CD1c-positive myeloid dendritic cell (primary cell): ENCODE measurements around the gene RASSF1.
A peak's percentile ranks its signal among the peaks of the same experiment; 100 is the strongest.
"Not testable (repeated sequence)": the region's sequence is repeated elsewhere in the genome, so short reads cannot be mapped to it uniquely, and the experiment has no call there.

Experiments used
- DNase-seq: peaks from one replicate; pipeline ENCODE4 v3.0.0-alpha.2; 2016; ENCODE audit errors: extremely low spot score

RASSF1 gene

DNA sequence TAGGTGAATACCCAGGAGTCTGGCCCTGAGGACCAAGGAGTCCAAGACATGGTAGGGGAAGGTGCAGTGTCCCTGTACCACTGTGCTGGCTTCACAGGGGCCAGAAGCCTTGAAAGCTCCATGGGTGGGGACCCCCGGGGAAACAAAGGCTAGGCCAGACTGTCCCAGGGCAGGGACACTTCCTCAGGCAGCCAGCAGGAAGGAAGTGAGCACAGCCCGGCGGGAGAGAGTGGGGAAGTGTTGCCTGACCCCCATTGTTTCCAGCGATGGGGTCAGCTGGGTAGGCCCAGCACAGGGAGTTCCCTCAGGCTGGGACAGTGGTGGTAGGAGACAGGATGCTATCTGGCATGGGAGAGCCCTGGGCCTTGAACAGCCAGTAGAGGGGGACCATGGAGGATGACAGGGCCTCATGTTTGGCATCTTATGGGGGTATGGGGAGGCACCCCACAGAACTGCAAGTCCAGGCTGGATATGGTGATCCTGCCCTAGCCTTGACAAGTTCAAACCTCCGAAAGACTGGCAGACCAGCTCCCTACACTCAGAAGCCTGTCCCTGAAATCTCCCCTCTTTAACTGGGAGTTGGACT, 16.9 kb downstream of the RASSF1 start:
- peak; percentile 32 for DNase-seq

DNA sequence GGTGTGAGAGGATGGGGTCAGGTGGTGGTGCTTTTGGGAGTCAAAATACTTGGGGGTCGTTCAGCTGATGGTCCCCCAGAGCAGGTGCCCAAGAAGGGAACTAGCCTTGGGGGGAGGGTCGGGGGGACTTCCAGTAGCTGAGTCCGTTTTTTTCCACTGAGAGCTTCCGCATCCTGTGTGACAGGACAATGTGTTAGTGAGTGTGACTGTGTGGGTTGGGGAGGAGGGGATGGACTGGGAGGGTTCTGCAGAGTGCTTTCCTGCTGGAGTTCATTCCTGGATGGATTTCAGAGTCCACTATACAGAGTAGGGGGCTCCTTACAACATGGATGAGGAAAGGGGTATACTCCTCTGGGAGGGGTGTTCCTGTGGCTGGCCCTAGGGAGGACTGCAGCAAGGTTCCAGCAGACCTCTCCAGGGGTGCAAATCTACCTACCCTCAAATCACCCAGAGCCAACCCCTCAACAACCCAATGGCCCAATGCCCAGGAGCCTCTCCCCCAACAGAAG, 17.5 kb downstream of the RASSF1 start:
- DNase-seq = peak; percentile 55

DNA sequence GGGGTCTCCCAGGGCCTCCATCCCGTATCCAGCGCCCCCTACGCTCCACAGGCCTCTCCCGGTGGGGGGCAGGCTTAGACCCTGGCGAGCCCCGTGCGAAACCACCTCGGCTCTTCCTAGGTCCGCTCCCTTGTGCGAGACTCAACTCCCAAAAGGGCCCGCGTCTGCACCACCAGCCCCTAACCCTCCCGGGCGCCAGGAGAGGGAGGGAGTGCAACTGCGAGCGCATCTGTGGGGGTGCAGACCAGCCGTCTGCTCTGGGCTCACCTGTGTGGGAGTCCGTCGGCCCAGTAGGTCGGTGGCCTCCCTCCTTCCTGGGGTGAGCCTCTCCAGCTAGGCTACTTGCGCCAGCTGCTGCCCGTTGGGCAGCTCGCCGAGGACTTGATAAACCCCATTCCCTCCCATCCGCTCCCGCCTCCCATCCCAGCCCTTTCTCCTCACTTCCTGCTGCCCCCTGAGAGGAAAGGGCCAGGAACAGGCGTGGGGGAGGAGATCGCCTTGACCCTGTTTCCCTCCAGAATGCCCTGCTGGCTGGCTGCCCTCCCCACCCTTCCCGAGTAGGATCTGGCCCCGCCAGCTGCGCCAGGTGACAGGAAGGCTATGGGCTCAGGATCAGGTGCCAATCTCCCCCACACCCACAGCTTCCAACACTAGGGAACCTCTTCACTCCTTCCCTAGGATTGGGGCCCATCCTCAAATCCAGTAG, 18.1 kb downstream of the RASSF1 start, which contains the start of gene HYAL2:
HYAL2 (minus strand) TSS at position 360 of the 706 bp plus-strand sequence. CDS start 2,256 bp downstream, outside the sequence.
- DNase-seq = no peak

DNA sequence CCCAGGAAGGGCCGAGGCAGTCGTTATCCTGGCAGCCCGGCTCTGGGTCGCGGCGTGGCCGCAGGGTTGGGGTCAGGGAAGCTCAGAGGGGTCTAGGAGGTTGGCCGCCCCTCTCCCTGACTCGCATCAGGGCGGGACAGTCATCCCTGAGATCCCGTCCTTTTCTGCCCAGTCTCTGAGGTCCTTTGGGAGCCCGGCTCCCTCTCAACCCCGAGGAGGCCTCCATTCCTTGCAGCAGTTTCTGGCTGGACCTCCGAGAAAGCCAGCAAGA, 18.6 kb downstream of the RASSF1 start:
- DNase-seq = no peak

DNA sequence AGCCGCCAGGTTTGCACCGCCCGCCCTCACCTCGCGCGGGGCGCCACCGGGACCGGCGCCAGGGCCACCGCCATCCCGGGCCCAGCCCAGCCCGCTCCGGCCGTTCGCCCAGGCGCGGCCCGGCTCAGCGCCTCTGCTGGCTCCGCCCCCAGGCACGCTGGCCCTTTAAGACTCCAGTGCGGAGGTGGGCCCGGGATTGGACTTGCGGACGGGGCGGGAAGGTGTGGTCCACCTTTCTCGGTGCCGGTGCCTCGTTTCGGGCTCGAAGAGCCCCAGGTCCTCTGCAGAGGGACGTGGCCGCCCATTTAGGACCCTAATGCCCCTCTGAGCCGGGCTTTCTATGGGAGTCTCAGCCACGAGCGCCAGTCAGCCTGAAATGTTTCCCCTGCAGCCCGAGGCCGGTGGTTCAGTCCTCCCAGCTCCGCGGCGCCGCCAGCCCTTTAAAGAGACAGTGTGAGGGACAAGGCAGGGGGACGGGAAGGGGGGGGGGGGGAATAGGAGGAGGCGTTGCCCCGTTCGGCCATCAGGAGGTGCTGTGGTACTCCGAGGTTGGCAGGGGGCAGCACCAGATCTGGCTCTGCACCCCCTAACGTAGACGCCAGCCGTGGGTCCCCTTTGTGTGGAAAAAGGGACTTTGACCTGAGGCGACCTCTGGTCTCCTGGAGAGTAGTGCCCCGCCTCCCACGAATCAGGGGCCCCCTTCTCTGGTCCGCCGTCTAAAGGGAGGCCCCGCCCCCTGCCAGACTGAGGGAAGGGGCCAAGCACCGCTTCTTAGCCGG, 19.1 kb downstream of the RASSF1 start:
- DNase-seq = peak; percentile 87

DNA sequence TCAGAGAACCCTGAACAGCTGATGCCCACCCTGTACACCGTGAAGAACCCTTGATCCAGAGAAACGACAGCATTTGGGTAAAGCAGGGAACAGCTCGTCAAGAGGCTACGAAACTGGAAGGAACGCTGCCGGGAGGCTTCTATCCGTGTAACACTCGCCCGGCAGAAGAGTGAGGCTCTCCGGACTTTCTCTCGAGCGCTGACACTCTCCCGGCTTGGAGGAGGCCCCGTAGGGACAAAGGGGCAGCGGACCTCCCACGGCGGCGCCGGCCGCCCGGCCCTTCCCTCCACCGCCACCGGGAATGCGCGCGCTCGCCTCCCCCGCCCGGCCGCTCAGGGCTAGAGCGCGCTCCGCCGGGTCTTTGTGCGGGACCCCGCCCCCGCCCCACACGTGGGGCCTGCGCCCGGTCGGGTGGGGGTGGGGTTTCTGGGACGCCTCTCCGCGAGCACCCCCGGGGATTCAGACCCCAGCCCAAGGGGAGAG, 19.7 kb downstream of the RASSF1 start:
- peak; percentile 74 for DNase-seq

DNA sequence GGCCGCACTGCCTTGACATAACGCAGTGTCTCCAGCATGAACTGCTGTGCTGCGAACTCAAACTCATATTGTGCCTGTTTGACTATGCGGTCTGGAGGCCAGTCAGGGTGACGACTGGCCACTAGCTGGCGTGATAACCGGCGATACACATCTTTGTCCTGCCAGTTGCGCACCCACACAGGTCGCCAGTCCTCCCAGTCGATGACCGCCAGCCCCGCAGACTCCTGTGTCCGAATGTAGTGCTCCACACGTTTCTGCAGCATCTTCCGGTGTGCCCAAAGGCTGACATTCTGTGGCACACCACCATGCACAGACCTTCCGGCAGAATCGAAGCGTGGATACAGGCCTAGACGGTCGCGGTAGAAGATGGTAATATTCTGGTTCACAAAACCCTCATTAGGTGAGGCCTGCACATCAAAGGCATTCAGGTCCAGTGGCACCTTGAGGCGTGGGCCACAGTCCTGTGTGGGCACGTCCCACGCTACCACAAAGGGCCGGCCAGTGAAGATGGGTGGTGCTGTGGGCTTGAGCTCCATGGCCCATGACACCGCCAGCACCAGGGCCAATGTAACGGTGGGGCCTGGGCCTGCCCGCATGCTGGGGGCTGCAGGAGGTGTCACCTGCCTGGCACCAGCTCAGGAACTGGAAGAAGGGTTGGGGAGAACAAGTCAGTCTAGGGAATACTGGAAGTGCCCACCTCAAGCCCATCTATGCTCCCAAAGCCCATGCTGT, 20.6 kb downstream of the RASSF1 start:
- no peak for DNase-seq

DNA sequence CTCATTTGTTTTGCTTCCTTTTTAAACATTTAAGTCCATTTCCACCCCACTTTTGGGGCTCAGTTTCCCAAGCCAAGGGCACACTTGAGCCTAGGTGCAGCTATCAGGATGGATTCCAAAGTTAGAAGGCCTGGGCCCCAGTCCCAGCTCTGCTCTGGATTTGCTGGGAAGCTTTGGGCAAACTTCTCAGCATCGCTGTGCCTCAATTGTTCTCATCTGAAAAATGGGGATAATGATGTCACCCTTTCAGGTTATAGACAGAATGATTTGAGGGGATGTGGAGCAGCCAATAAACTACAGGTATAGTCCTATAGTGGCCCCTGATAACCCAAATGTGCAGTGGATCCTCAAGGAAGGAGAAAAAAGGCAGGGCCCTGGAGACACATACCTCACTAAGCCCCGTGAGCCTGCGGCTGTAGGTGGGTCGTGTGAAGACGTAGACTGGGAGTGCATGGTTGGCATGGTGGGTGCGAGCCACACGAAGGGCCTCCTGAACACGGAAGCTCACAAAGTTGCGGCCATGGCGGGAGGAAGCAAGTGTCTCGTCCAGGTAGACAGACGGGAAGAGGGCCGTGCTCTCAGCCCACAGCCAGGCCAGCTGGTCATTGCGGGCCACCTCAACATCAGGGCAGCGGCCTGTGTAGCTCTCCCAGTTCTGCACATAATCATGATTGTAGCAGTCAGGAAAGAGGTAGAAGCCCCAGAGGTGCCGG, 21.3 kb downstream of the RASSF1 start:
- no peak for DNase-seq

DNA sequence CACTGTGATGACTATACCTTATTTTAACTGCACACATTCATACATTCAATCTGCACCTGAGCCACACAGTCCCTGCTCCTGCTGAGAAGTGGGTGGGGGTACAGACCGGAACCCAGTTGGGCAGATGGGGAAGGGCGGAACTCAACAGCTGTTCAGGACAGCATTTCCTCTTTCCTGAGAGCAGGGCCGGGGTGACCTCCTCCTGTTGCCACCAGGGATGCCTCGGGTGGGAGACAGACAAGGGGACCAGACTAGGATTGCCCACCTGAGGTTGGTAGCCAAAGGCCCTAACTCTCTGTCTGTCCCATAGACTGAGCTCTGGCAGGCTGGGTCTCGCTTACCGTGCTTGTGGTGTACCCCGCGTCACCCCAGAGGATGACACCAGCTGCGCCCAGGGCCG, 22.0 kb downstream of the RASSF1 start:
- DNase-seq = peak; percentile 51

DNA sequence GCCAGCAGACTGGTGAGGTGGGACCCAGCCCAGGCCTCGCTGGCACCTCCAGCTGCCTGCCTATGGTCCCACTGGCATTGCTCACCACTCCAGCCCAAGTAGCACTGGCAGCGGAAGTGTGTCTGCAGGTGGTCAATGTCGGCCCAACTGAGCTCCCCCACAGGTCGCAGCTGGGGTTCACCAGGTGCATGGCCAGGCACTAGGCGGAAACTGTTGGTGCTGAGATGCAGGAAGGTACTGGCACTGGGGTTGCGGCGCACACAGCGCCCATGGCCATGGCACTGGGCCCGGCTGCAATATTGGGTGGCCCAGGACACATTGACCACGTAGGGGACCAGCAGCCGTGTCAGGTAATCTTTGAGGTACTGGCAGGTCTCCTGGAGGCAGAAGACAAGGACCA, 22.5 kb downstream of the RASSF1 start:
- DNase-seq = no peak

DNA sequence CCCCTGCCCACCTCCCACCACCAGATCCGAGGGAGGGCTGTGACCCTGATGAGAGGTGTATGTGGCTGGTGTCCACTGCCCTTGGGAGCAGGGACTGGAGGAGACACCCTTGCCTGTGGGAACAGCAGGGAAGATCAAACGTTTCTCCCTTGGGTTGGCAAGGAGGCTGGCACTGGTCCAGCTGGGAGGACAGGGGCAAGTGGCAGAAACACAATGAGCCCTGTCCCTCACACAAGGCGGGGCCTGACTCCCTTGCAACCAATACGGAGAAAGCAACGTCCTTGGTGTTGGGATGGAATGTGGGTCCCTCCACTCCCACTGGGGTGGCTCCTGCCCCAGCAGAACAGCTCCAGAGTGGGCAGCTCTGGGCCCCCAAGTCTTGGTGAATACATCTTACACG, 23.3 kb downstream of the RASSF1 start:
- DNase-seq = no peak

DNA sequence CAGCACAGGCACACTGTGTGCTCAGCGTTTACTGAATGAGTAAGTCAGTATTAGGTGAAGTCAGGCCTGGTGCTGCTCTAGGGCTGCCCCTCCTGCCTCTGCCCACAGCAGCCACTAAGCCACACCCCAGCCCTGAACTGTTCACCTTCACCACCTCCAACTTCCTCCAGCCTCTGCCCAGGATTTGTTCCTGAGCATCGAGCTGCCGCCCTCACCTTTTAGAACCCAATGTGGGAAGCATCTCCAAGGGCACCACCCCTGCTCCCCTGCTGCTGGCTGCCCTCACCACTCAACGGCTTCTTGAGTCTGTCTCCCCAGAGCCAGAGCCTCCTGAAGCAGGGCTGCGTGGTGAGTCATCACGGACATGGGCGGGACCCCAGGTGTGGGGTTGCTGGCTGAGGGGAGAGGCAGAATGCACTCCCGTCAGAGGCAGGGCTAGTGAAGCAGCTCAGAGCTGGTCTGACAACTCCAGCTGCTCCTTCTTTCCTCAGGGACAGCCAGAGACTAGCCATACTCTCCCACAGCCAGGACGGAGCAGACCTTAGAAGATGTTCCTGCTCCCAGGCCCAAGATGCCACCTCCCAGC, 23.9 kb downstream of the RASSF1 start:
- DNase-seq = no peak

DNA sequence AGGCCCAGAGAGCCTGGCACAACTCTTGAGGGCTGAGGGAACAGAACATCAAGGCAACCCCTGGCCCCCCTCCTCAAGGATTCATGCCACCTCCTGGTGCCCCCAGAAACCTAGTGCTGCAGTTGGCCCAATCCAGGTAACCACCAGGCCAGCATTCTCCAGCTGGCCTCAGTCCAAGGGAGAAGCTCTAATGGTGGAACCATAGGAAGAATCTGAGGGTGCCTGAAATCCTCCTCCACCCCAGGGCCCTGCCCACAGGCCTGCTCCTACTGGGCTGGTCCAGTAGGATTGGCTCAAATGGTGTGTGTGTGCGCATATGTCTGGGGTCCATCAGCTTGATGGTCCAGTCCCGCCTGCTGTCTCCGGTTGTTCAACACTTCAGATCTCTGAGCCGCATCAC, 25.8 kb downstream of the RASSF1 start:
- no peak for DNase-seq

DNA sequence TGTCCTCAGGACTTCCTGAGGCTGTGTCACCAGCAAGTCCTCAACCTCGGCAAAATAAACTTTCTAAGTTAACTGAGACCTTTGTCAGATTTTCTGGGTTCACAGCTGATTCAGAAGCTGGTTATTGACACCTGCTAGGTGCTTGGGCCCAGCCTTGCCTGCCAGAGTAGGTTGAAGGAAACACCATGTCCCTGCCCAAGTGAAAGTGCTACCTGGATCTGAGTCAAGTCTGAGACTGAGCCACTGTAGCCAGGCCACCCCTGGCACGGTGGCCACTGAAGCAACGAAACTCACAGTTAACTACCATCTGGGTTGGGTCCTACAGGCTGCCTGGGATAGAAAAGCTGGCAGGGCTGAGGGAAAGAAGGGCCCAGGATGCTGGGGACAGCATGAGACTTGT, 26.3 kb downstream of the RASSF1 start:
- no peak for DNase-seq

DNA sequence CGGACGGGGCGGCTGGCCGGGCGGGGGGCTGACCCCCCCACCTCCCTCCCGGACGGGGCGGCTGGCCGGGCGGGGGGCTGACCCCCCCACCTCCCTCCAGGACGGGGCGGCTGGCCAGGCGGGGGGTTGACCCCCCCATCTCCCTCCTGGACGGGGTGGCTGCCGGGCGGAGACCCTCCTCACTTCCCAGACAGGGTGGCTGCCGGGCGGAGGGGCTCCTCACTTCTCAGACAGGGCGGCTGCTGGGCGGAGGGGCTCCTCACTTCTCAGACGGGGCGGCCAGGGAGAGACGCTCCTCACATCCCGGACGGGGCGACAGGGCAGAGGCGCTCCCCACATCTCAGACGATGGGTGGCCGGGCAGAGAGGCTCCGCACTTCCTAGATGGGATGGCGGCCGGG, 28.6 kb downstream of the RASSF1 start:
- not testable (repeated sequence) for DNase-seq

DNA sequence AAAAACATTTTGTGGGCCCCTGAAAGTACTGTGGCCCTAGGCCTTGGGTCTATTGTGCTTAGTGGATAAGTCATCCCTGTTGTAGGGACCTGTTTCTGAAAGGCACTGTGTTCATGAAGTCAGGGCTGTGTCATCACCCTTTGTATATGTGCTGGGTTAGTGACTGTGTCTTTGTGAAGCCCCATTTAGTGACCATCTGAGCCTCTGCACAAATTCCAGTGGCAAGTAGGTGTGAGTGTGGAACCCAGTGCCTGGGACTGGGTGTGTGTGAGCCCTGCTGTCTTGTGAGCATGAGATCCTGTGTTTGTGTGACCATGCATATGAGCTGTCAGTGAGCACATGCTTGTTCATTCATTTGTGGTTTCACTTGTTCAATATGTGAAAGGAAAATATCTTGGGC, 36.0 kb downstream of the RASSF1 start:
- DNase-seq = no peak

DNA sequence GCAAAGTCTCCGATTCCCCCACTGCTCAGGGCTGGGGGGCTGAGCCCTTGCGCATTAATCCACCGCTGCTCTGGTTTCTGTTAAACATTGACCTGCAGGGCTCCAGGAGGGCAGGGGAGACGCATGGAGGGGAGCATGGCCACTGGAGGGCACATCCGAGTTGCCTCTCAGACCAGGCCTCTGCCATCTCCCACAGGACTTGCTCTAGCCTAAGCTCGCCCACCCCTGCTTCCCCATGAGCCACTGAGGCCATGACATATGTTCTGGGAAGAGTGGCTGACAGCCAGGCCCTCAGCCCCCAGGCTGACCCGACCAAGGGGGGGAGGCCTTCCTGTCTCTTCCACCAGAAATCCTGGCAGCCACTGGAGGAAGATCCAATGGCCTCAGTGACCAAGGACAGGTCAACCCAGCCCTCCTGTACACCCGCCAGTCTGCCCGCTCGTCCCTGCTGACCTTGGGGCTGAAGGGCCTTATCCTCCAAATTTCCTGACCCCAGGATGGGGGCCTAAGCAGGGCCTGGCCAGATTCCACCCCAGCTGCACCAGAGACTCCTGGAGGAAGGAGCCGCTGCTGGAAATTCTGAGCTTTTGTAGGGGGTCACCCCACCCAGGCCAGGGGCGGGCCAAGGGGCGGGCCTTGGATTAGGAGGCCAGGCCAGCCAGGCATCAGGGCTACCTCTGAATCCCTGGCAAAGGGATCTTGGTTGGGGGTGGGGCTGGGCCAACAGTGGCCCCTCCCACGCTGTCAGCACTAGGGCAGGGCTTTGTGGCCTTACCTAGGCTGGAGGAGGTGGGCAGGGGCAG, 37.4 kb downstream of the RASSF1 start, which contains the start of gene HYAL1:
HYAL1 (minus strand) TSS at position 562 of the 803 bp plus-strand sequence. CDS start 618 bp downstream, outside the sequence.
- DNase-seq = no peak

DNA sequence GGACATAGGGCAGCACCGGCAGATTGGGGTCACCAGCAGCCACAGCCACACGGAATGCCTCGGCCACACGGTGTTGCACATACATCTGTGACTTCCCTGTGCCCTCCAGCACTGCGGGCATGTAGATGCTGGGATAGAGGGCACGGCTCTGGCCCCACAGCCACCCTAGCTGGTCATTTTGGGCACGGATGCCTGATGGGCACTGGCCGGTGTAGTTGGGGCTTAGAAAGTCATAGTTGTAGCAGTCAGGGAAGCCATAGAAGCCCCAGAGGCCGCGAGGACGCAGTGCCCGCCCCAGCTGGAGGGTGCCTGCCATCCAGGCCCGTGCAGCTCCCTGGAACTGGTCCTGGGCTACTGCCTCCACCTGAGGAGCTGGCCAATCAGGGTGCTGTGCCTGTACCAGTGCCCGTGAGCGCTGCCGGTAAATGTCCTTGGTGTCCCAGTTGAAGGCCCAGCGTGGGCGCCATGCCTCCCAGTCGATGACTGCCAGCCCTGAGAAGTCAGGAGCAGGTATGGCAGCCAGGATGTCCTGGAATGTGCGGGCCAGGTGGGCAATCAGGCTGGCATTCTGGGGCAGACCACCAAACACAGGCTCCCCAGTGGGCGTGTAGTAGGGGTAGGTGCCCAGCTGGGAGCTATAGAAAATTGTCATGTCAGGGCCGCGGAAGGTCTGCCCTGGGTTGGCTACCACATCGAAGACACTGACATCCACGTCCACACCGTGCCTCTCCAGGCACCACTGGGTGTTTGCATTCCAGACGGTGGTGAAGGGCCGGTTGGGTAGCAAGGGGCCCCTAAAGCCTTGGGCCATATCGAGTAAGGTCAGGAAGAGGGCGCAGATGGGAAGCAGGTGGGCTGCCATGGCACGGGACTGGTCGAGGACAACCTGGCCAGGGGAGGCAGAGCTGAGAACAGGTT, 38.3 kb downstream of the RASSF1 start:
- DNase-seq = no peak

DNA sequence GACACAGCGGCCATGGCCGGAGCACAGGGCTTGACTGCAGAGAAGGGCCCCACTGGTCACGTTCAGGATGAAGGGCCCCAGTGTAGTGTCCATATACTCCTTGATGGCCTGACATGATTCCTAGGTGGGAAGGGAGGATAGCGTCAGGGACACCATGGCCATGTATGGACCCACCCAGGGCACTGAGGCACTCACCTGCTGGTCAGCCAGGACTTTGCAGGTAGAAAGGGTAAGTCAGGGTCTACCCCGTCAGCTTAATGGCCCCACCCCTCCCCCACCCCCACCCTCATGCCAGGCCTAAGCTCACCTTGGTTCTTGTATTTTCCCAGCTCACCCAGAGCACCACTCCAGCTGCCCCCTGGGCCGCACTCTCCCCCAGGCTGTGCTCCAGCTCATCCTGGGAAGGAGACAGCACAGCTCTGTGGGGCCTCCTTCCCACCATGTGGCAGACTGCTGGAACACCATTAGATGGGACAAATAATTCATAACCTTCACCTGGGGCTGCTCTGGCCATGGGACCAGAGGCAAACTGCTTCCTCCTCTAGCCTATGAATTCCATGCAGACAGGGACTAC, 39.9 kb downstream of the RASSF1 start:
- DNase-seq = no peak
